ENCODE measurements around the gene ELMOD1. TPM values are rescaled to one million over a fixed set of nuclear protein-coding genes. Genes with fewer than 3 reads are reported as not detected.

Gene ELMOD1
- total and polyA plus RNA-seq, 2 experiments from 2014 or later: 1.2 to 1.6 TPM

DNA sequence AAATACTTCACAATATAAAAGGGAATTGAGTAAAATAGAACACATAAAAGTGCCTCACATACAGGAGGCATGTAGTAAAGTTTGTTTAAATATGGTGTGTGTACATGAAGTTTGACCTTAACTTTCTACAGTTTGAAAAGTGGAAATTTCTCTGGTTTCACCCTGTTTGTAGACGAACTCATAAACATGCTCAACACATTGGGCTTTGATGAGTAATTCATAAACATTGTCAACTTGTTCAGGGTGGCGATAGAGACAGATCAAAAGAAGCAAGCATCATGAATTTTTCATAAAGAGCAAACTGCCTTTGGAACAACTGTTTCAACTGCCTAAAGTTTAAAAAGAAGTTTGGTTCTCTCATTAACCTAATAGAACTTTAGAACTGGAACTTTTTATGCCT, 111.8 kb downstream of the ELMOD1 start:
- H3K27me3 ChIP-seq (ENCODE audit: insufficient read depth): peaks cover 10% of the 10 kb centered on the region
- Mint-ChIP-seq H3K9me3 (no peaks in the 10 kb centered on the region), H3K36me3 (ENCODE audit: low read depth) (no peaks in the 10 kb centered on the region), H3K27ac (no peak overlapping the region), H3K27me3 (ENCODE audit: insufficient read depth, low read depth, poor library complexity) (peaks cover 3% of the 10 kb centered on the region), H3K4me3 (no peak overlapping the region), H3K4me1 (peaks cover 23% of the 10 kb centered on the region)
- ATAC-seq (no peak), DNase-seq (ENCODE audit: low spot score) (no peak)
- no peaks in the 10 kb centered on the region for H3K36me3 ChIP-seq (ENCODE audit: insufficient read depth)
- H3F3A ChIP-seq (replicated peaks; ENCODE audit: low read depth): no peaks in the 10 kb centered on the region
- H4K20me1 ChIP-seq (replicated peaks; ENCODE audit: insufficient read depth): no peaks in the 10 kb centered on the region
- no peaks in the 10 kb centered on the region for H3K9me2 ChIP-seq (ENCODE audit: insufficient read depth)
- peaks cover 26% of the 10 kb centered on the region for H3K4me1 ChIP-seq (ENCODE audit: insufficient read depth)
- H2AFZ ChIP-seq: no peak overlapping the region
- H3K27ac ChIP-seq (ENCODE audit: low read depth): no peak overlapping the region
- no peaks in the 10 kb centered on the region for H3K79me2 ChIP-seq (replicated peaks; ENCODE audit: insufficient read depth)
- TF ChIP-seq POLR2AphosphoS5 (IDR thresholded peaks at IDR 0.05; ENCODE audit: low read depth): no peak
- no peak for TF ChIP-seq ZNF331 (CRISPR knock-in tag; IDR thresholded peaks at IDR 0.05; ENCODE audit: low read depth)
- TF ChIP-seq EZH2 (IDR thresholded peaks at IDR 0.05; ENCODE audit: low read depth, unreplicated experiment): no peak
- no peak for TF ChIP-seq STAT1 (IDR thresholded peaks at IDR 0.05; ENCODE audit: unreplicated experiment)
- TF ChIP-seq, protein P1, sequence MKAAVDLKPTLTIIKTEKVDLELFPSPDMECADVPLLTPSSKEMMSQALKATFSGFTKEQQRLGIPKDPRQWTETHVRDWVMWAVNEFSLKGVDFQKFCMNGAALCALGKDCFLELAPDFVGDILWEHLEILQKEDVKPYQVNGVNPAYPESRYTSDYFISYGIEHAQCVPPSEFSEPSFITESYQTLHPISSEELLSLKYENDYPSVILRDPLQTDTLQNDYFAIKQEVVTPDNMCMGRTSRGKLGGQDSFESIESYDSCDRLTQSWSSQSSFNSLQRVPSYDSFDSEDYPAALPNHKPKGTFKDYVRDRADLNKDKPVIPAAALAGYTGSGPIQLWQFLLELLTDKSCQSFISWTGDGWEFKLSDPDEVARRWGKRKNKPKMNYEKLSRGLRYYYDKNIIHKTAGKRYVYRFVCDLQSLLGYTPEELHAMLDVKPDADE (IDR thresholded peaks at IDR 0.05): no peak
- no peak for TF ChIP-seq JUNB (IDR thresholded peaks at IDR 0.05; ENCODE audit: unreplicated experiment)
- TF ChIP-seq, protein P2, sequence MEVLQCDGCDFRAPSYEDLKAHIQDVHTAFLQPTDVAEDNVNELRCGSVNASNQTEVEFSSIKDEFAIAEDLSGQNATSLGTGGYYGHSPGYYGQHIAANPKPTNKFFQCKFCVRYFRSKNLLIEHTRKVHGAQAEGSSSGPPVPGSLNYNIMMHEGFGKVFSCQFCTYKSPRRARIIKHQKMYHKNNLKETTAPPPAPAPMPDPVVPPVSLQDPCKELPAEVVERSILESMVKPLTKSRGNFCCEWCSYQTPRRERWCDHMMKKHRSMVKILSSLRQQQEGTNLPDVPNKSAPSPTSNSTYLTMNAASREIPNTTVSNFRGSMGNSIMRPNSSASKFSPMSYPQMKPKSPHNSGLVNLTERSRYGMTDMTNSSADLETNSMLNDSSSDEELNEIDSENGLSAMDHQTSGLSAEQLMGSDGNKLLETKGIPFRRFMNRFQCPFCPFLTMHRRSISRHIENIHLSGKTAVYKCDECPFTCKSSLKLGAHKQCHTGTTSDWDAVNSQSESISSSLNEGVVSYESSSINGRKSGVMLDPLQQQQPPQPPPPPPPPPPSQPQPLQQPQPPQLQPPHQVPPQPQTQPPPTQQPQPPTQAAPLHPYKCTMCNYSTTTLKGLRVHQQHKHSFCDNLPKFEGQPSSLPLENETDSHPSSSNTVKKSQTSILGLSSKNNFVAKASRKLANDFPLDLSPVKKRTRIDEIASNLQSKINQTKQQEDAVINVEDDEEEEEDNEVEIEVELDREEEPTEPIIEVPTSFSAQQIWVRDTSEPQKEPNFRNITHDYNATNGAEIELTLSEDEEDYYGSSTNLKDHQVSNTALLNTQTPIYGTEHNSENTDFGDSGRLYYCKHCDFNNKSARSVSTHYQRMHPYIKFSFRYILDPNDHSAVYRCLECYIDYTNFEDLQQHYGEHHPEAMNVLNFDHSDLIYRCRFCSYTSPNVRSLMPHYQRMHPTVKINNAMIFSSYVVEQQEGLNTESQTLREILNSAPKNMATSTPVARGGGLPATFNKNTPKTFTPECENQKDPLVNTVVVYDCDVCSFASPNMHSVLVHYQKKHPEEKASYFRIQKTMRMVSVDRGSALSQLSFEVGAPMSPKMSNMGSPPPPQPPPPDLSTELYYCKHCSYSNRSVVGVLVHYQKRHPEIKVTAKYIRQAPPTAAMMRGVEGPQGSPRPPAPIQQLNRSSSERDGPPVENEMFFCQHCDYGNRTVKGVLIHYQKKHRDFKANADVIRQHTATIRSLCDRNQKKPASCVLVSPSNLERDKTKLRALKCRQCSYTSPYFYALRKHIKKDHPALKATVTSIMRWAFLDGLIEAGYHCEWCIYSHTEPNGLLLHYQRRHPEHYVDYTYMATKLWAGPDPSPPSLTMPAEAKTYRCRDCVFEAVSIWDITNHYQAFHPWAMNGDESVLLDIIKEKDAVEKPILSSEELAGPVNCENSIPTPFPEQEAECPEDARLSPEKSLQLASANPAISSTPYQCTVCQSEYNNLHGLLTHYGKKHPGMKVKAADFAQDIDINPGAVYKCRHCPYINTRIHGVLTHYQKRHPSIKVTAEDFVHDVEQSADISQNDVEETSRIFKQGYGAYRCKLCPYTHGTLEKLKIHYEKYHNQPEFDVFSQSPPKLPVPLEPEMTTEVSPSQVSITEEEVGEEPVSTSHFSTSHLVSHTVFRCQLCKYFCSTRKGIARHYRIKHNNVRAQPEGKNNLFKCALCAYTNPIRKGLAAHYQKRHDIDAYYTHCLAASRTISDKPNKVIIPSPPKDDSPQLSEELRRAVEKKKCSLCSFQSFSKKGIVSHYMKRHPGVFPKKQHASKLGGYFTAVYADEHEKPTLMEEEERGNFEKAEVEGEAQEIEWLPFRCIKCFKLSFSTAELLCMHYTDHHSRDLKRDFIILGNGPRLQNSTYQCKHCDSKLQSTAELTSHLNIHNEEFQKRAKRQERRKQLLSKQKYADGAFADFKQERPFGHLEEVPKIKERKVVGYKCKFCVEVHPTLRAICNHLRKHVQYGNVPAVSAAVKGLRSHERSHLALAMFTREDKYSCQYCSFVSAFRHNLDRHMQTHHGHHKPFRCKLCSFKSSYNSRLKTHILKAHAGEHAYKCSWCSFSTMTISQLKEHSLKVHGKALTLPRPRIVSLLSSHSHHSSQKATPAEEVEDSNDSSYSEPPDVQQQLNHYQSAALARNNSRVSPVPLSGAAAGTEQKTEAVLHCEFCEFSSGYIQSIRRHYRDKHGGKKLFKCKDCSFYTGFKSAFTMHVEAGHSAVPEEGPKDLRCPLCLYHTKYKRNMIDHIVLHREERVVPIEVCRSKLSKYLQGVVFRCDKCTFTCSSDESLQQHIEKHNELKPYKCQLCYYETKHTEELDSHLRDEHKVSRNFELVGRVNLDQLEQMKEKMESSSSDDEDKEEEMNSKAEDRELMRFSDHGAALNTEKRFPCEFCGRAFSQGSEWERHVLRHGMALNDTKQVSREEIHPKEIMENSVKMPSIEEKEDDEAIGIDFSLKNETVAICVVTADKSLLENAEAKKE (CRISPR knock-in tag; IDR thresholded peaks at IDR 0.05): no peak
- H3K4me3 ChIP-seq: no peak overlapping the region
- H3K4me2 ChIP-seq: no peak overlapping the region

Data from GM23338 (cell line).